Measurements from ENCODE around the gene SERPINB12.

- TF ChIP-seq CTCF (IDR thresholded peaks at IDR 0.05) (no peak), POLR2AphosphoS5 (IDR thresholded peaks at IDR 0.05) (no peak)
Observed at GRCh38 chr18:63550068-63550467, 7.9 kb downstream of the SERPINB12 start.
